ENCODE measurements around the gene EPO. TPM values are rescaled to one million over a fixed set of nuclear protein-coding genes. Genes with fewer than 3 reads are reported as not detected.

The EPO gene
- total RNA-seq, 4 donors from 2014 or later = not detected

GRCh38 chr7:100674411-100675104 is 45.7 kb upstream of the EPO start:
- in situ Hi-C loops (cut with MboI; ENCODE audit: low pct_ligation_motif_present in 1 of 4, low pct_unique_long_range_greater_than_20kb in 1 of 4, low sequenced_read_pairs in 3 of 4) = loop anchor here in 3 of 4 donors (10.0 to 25.0 kb wide), 3 partner anchors 87 to 212 kb away; partner anchors contain the start of genes FBXO24 (in 2 of the 3), LRCH4 (in 2 of the 3) and SPACDR (in 2 of the 3)
- WGBS, 2 donors (ENCODE audit: low coverage in 1 of 2) = 0% methylated on average over 1 to 42 of the region's 43 CpGs

DNA sequence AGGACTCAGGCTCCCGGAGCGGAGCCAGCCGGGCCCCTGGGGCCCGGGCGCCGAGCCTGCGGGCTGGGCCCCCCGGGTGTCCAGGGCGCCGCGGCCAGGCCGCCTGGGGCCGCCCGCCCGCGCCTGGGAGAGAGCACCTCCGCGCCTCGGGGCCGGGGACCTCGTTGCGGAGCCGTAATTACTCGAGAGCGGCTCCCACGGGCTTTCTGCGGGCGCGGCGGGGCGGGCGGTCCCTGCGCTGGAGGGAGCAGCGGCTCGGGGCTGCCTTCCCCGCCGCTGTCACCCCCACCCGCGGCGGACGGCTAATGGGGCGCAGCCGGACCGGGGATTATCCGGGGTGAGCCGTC is 45.2 kb upstream of the EPO start:
- in situ Hi-C loops (cut with MboI; ENCODE audit: low pct_ligation_motif_present in 1 of 4, low pct_unique_long_range_greater_than_20kb in 1 of 4, low sequenced_read_pairs in 3 of 4) = loop anchor here in 3 of 4 donors (10.0 to 25.0 kb wide), 3 partner anchors 88 to 213 kb away; partner anchors contain the start of genes FBXO24 (in 2 of the 3), LRCH4 (in 2 of the 3) and SPACDR (in 2 of the 3)
- peak overlapping the region; percentile 77 to 100 (median 96) for H3K4me3 ChIP-seq
- H3K36me3 ChIP-seq = peaks cover 0 to 23% (median 15%) of the 10 kb centered on the region in 4 donors
- TF ChIP-seq CTCF (IDR thresholded peaks at IDR 0.05) = no peak
- TF ChIP-seq POLR2A (IDR thresholded peaks at IDR 0.05) = no peak
- no peak for TF ChIP-seq POLR2AphosphoS5 (IDR thresholded peaks at IDR 0.05)
- TF ChIP-seq EP300 (IDR thresholded peaks at IDR 0.05; ENCODE audit: low read depth) = no peak
- intact Hi-C loops (cut with DNase I; ENCODE audit: low total_unique reads) = no loop called here
- 0% methylated on average over 7 of the region's 46 CpGs; no CpG with 5 or more reads in 1 of the 2 donors for WGBS, 2 donors (ENCODE audit: low coverage in 1 of 2)
- DNase-seq = no peak
- no peaks in the 10 kb centered on the region for H3K9me3 ChIP-seq
- H3K4me1 ChIP-seq = peaks cover 0 to 19% (median 9%) of the 10 kb centered on the region in 4 donors
- peak overlapping the region; percentile 94 to 100 (median 98) for H3K27ac ChIP-seq
- H3K27me3 ChIP-seq = no peaks in the 10 kb centered on the region

More at GRCh38 chr7:100674411-100675104, 45.7 kb upstream of the EPO start:
- Histone ChIP-seq H3K27me3 (no peaks in the 10 kb centered on the region), H3K27ac (peak overlapping the region; percentile 94 to 100 (median 98)), H3K4me3 (peak overlapping the region; percentile 77 to 100 (median 96)), H3K9me3 (no peaks in the 10 kb centered on the region), H3K4me1 (peaks cover 0 to 19% (median 9%) of the 10 kb centered on the region in 4 donors), H3K36me3 (peaks cover 0 to 23% (median 15%) of the 10 kb centered on the region in 4 donors)
- no peak for TF ChIP-seq POLR2A (IDR thresholded peaks at IDR 0.05)
- TF ChIP-seq CTCF (IDR thresholded peaks at IDR 0.05) = no peak
- no peak for TF ChIP-seq EP300 (IDR thresholded peaks at IDR 0.05; ENCODE audit: low read depth)
- no peak for TF ChIP-seq POLR2AphosphoS5 (IDR thresholded peaks at IDR 0.05)
- peak; percentile 49 for DNase-seq
- intact Hi-C loops (cut with DNase I; ENCODE audit: low total_unique reads) = loop anchor here (5.0 kb wide), 1 partner anchor 92 kb away; no protein-coding TSS in a partner anchor

GRCh38 chr7:100675581-100676350 is 44.5 kb upstream of the EPO start:
- Histone ChIP-seq H3K9me3 (no peaks in the 10 kb centered on the region), H3K4me1 (peaks cover 0 to 19% (median 9%) of the 10 kb centered on the region in 4 donors), H3K4me3 (peak overlapping the region; percentile 77 to 100 (median 96)), H3K27ac (peak overlapping the region; percentile 94 to 100 (median 98)), H3K27me3 (no peaks in the 10 kb centered on the region), H3K36me3 (peaks cover 0 to 23% (median 15%) of the 10 kb centered on the region in 4 donors)
- peak; percentile 86 for DNase-seq
- intact Hi-C loops (cut with DNase I; ENCODE audit: low total_unique reads) = no loop called here
- WGBS, 2 donors (ENCODE audit: low coverage in 1 of 2) = 5% methylated on average over 32 of the region's 59 CpGs; no CpG with 5 or more reads in 1 of the 2 donors
- in situ Hi-C loops (cut with MboI; ENCODE audit: low pct_ligation_motif_present in 1 of 4, low pct_unique_long_range_greater_than_20kb in 1 of 4, low sequenced_read_pairs in 3 of 4) = loop anchor here in 3 of 4 donors (10.0 to 25.0 kb wide), 3 partner anchors 88 to 213 kb away; partner anchors contain the start of genes FBXO24 (in 2 of the 3), LRCH4 (in 2 of the 3) and SPACDR (in 2 of the 3)
- TF ChIP-seq POLR2AphosphoS5 (IDR thresholded peaks at IDR 0.05) = peak; percentile 46 to 56 (median 50)
- TF ChIP-seq POLR2A (IDR thresholded peaks at IDR 0.05) = peak; percentile 22
- TF ChIP-seq CTCF (IDR thresholded peaks at IDR 0.05) = no peak
- TF ChIP-seq EP300 (IDR thresholded peaks at IDR 0.05; ENCODE audit: low read depth) = no peak

Data from transverse colon (tissue), 4 donors.